ENCODE results near the gene STUB1. TPM values are rescaled to one million over a fixed set of nuclear protein-coding genes. Genes with fewer than 3 reads are reported as not detected.

Gene STUB1
- total and polyA plus RNA-seq, 5 experiments from 2014 or later: 86.4 to 142 (median 133) TPM

- no peaks in the 10 kb centered on the region for H3K36me3 Mint-ChIP-seq
- peak within 1 kb of the TSS; percentile 66 to 82 (median 76) for H3K4me3 Mint-ChIP-seq
- no peaks in the 10 kb centered on the region for H3K27me3 Mint-ChIP-seq
- H3K4me1 Mint-ChIP-seq: peaks cover 14 to 25% (median 17%) of the 10 kb centered on the region in 4 donors
- DNase-seq: peak in 9 of 10 donors; percentile 49 to 80 (median 65)
- no peaks in the 10 kb centered on the region for H3K9me3 Mint-ChIP-seq
- H3K27ac Mint-ChIP-seq: peak within 1 kb of the TSS in 7 of 10 donors; percentile 35 to 79 (median 76)
- POLR2A ChIA-PET: interaction anchor here (1.0 to 23.0 kb wide), 8 partner anchors 8 to 90 kb away, joined by 3 to 411 read pairs (median 6); partner anchors contain the start of genes ANTKMT, CCDC78, CIAO3 and HAGHL
- ATAC-seq: peak; percentile 20 to 39
Measured at GRCh38 chr16:726438-727290, 46.5 kb downstream of the STUB1 start, which contains the start of the genes CCDC78 and HAGHL. Gene CCDC78, minus strand, starts transcription at chr16:726443. Its CDS starts 76 bp downstream, at chr16:726367. Gene HAGHL, plus strand, starts transcription at chr16:727106. Its CDS starts 404 bp downstream, at chr16:727510.

- POLR2A ChIA-PET: interaction anchor here (1.0 to 23.0 kb wide), 8 partner anchors 7 to 91 kb away, joined by 3 to 411 read pairs (median 10); partner anchors contain the start of genes ANTKMT, CCDC78, CIAO3 and HAGHL
- Mint-ChIP-seq H3K36me3 (peaks cover 0 to 2% (median 0%) of the 10 kb centered on the region in 3 donors), H3K4me1 (peaks cover 9 to 19% (median 14%) of the 10 kb centered on the region in 4 donors), H3K27ac (peak overlapping the region in 2 of 10 donors; percentile 11 to 62), H3K9me3 (no peaks in the 10 kb centered on the region), H3K27me3 (no peaks in the 10 kb centered on the region), H3K4me3 (peak overlapping the region; percentile 18 to 79 (median 61))
- peak; percentile 21 to 38 for ATAC-seq
- DNase-seq: peak in 2 of 10 donors; percentile 52 to 66
Measured at GRCh38 chr16:727291-727977, 47.2 kb downstream of the STUB1 start.

GRCh38 chr16:728131-728889 lies 48.1 kb downstream of the STUB1 start:
- no peak overlapping the region for H3K27ac Mint-ChIP-seq
- peak; percentile 48 to 73 (median 65) for DNase-seq
- ATAC-seq: peak; percentile 59 to 75
- H3K36me3 Mint-ChIP-seq: peaks cover 0 to 6% (median 0%) of the 10 kb centered on the region in 3 donors
- peaks cover 5 to 11% (median 7%) of the 10 kb centered on the region in 4 donors for H3K4me1 Mint-ChIP-seq
- H3K27me3 Mint-ChIP-seq: no peaks in the 10 kb centered on the region
- POLR2A ChIA-PET: interaction anchor here (0.6 to 23.0 kb wide), 7 partner anchors 12 to 85 kb away, joined by 3 to 411 read pairs (median 7); partner anchors contain the start of genes ANTKMT, CCDC78, CIAO3 and HAGHL
- no peaks in the 10 kb centered on the region for H3K9me3 Mint-ChIP-seq
- H3K4me3 Mint-ChIP-seq: peak overlapping the region in 9 of 10 donors; percentile 25 to 73 (median 50)

GRCh38 chr16:728890-729744 lies 48.9 kb downstream of the STUB1 start:
- POLR2A ChIA-PET: interaction anchor here (0.6 to 23.0 kb wide), 6 partner anchors 11 to 59 kb away, joined by 3 to 411 read pairs (median 12); partner anchors contain the start of genes ANTKMT, CCDC78, CIAO3 and HAGHL
- peak overlapping the region in 5 of 10 donors; percentile 48 to 67 (median 60) for H3K4me3 Mint-ChIP-seq
- no peaks in the 10 kb centered on the region for H3K27me3 Mint-ChIP-seq
- no peaks in the 10 kb centered on the region for H3K9me3 Mint-ChIP-seq
- DNase-seq (peak in 1 of 10 donors; percentile 62), ATAC-seq (no peak)
- H3K4me1 Mint-ChIP-seq: peaks cover 3 to 6% (median 4%) of the 10 kb centered on the region in 4 donors
- H3K27ac Mint-ChIP-seq: peak overlapping the region in 2 of 10 donors; percentile 71 to 75
- peaks cover 0 to 7% (median 0%) of the 10 kb centered on the region in 3 donors for H3K36me3 Mint-ChIP-seq

GRCh38 chr16:729768-730665 lies 49.8 kb downstream of the STUB1 start:
- ATAC-seq: no peak
- no peak for DNase-seq
- no peaks in the 10 kb centered on the region for H3K27me3 Mint-ChIP-seq
- H3K36me3 Mint-ChIP-seq: peaks cover 0 to 13% (median 0%) of the 10 kb centered on the region in 3 donors
- POLR2A ChIA-PET: interaction anchor here (0.6 to 23.0 kb wide), 7 partner anchors 11 to 58 kb away, joined by 3 to 411 read pairs (median 4); partner anchors contain the start of genes ANTKMT, CCDC78, CIAO3 and HAGHL
- peak overlapping the region in 3 of 10 donors; percentile 19 to 45 (median 27) for H3K4me3 Mint-ChIP-seq
- peak overlapping the region in 1 of 10 donors; percentile 75 for H3K27ac Mint-ChIP-seq
- no peaks in the 10 kb centered on the region for H3K9me3 Mint-ChIP-seq
- peaks cover 3 to 5% (median 4%) of the 10 kb centered on the region in 4 donors for H3K4me1 Mint-ChIP-seq

- H3K27ac Mint-ChIP-seq: no peak overlapping the region
- DNase-seq (no peak), ATAC-seq (no peak)
- peaks cover 0 to 4% (median 3%) of the 10 kb centered on the region in 4 donors for H3K4me1 Mint-ChIP-seq
- no peaks in the 10 kb centered on the region for H3K9me3 Mint-ChIP-seq
- no peak overlapping the region for H3K4me3 Mint-ChIP-seq
- no peaks in the 10 kb centered on the region for H3K27me3 Mint-ChIP-seq
- peaks cover 0 to 21% (median 1%) of the 10 kb centered on the region in 3 donors for H3K36me3 Mint-ChIP-seq
- POLR2A ChIA-PET: interaction anchor here (0.8 to 23.0 kb wide), 5 partner anchors 10 to 36 kb away, joined by 3 to 411 read pairs (median 11); partner anchors contain the start of genes ANTKMT, CCDC78, CIAO3 and HAGHL
Measured at GRCh38 chr16:730666-731509, 50.7 kb downstream of the STUB1 start.

- Mint-ChIP-seq H3K36me3 (peaks cover 0 to 32% (median 2%) of the 10 kb centered on the region in 3 donors), H3K27ac (peak overlapping the region in 1 of 10 donors; percentile 5), H3K4me3 (peak overlapping the region in 1 of 10 donors; percentile 34), H3K27me3 (no peaks in the 10 kb centered on the region), H3K9me3 (no peaks in the 10 kb centered on the region), H3K4me1 (peaks cover 0 to 2% (median under 1%) of the 10 kb centered on the region in 4 donors)
- no peak for ATAC-seq
- POLR2A ChIA-PET: interaction anchor here (23.0 kb wide), 1 partner anchor 16 kb away, joined by 411 read pairs; the partner anchor contains the start of genes ANTKMT, CCDC78, HAGHL and METRN
- DNase-seq: no peak
Measured at GRCh38 chr16:732332-732731, 52.1 kb downstream of the STUB1 start.
